OCI-LY7 (cell line): Measurements from ENCODE around the gene STK10. TPM values are rescaled to one million over a fixed set of nuclear protein-coding genes. Genes with fewer than 3 reads are reported as not detected.

Source experiments
- BruUV-seq: library from RNA; stranded (reverse); fragments of 400-500 nt; replicated peaks from 2 replicates; lab custom pipeline; 2021; lab: Mats Ljungman, UMichigan
- CTCF ChIA-PET: fragments of 300-600 bp; sonication (Branson Sonifier 250); formaldehyde crosslinking; loops from one replicate; lab custom pipeline; 2022; ENCODE audit warnings: antibody characterized with exemption; ENCODE audit not compliant: unreplicated experiment; lab: Charles Lee
- POLR2A ChIA-PET: fragments of 300-600 bp; sonication (Branson Sonifier 250); formaldehyde crosslinking; loops from one replicate; lab custom pipeline; 2022; ENCODE audit warnings: antibody characterized with exemption; lab: Charles Lee
- DNase-seq: peaks from one replicate; pipeline ENCODE4 v3.0.0-alpha.2; 2015; ENCODE audit warnings: low spot score
- H2AFZ ChIP-seq: fragments of 200-600 bp; sonication (generic), shearing (Covaris generic); 2 replicates; pipeline ENCODE4 v1.6.1; 2014; ENCODE audit warnings: mild to moderate bottlenecking, antibody characterized with exemption, low read length, moderate library complexity
- H3K27ac ChIP-seq: fragments of 200-600 bp; sonication (generic); 2 replicates; pipeline ENCODE4 v1.5.1; 2014; ENCODE audit warnings: mixed run types, low read depth, mild to moderate bottlenecking, moderate library complexity, low read length, inconsistent platforms; ENCODE audit not compliant: poor library complexity, severe bottlenecking
- H3K36me3 ChIP-seq: fragments of 200-600 bp; sonication (generic); 2 replicates; pipeline ENCODE4 v1.6.1; 2014; ENCODE audit warnings: mild to moderate bottlenecking, antibody characterized with exemption, low read length, moderate library complexity, mixed read lengths; ENCODE audit not compliant: insufficient read depth
- H3K4me1 ChIP-seq: fragments of 200-600 bp; sonication (generic); 2 replicates; pipeline ENCODE4 v1.5.1; 2014; ENCODE audit warnings: mild to moderate bottlenecking, low read length; ENCODE audit not compliant: insufficient read depth, poor library complexity, severe bottlenecking
- H3K4me2 ChIP-seq: fragments of 200-600 bp; sonication (generic); 2 replicates; pipeline ENCODE4 v1.6.1; 2014; ENCODE audit warnings: mild to moderate bottlenecking, low read length
- H3K4me3 ChIP-seq: fragments of 200-600 bp; sonication (generic); 2 replicates; pipeline ENCODE4 v1.5.1; 2014; ENCODE audit warnings: mild to moderate bottlenecking, low read depth, low read length; ENCODE audit not compliant: poor library complexity, severe bottlenecking
- H3K79me2 ChIP-seq: fragments of 200-600 bp; sonication (generic); 2 replicates; pipeline ENCODE4 v1.6.1; 2016; ENCODE audit warnings: low read depth, mild to moderate bottlenecking, low read length, moderate library complexity, mixed read lengths; ENCODE audit not compliant: insufficient read depth
- H3K9me2 ChIP-seq: fragments of 200-600 bp; sonication (generic); 2 replicates; pipeline ENCODE4 v1.6.1; 2016; ENCODE audit warnings: mild to moderate bottlenecking, low read length, mixed read lengths; ENCODE audit not compliant: insufficient read depth
- H3K9me3 ChIP-seq: fragments of 200-600 bp; sonication (generic); 2 replicates; pipeline ENCODE4 v1.6.1; 2014; ENCODE audit warnings: mild to moderate bottlenecking, mixed run types, low read length, mixed read lengths
- H4K20me1 ChIP-seq: fragments of 200-600 bp; sonication (generic); 2 replicates; pipeline ENCODE4 v1.6.1; 2014; ENCODE audit warnings: mild to moderate bottlenecking, antibody characterized with exemption, low read length, moderate library complexity, mixed read lengths; ENCODE audit not compliant: insufficient read depth
- CTCF ChIP-seq: fragments of 200-600 bp; sonication (generic); conservative IDR thresholded peaks from 2 replicates; pipeline ENCODE4 v1.5.1; 2014; ENCODE audit warnings: mild to moderate bottlenecking, antibody characterized with exemption, low read length, moderate library complexity, mixed read lengths
- EZH2phosphoT487 ChIP-seq: fragments of 200-600 bp; sonication (generic); IDR thresholded peaks from 2 replicates; pipeline ENCODE4 v1.6.1; 2018; ENCODE audit warnings: low read depth, borderline replicate concordance, mild to moderate bottlenecking, mixed run types, antibody characterized with exemption, low read length, moderate library complexity, mixed read lengths
- intact Hi-C: fragments of 100-400 bp; cut with micrococcal nuclease; formaldehyde crosslinking; loops from one replicate; pipeline ENCODE4 v1.10.0; 2022; ENCODE audit not compliant: unreplicated experiment
- total RNA-seq, 2 experiments: library from RNA; depleted of rRNA in 1 of 2; stranded (reverse); fragments of >200 nt in 1 of 2; shearing (Covaris generic) in 1 of 2; gene quantifications; 2 replicates each; pipeline ENCODE4 v1.2.3, GENCODE V29; 2014 to 2022

The STK10 gene
- total RNA-seq, 2 experiments from 2014 or later, result 53.7 to 89.7 TPM

- intact Hi-C loops, result no loop called here
- Histone ChIP-seq H4K20me1 (no peaks in the 10 kb centered on the region), H3K4me1 (peaks cover 13% of the 10 kb centered on the region), H3K4me2 (no peak overlapping the region), H3K36me3 (no peaks in the 10 kb centered on the region), H3K9me3 (no peaks in the 10 kb centered on the region), H3K79me2 (0 out of 2 replicates have a peak, but pooled peaks cover 4% of the 10 kb centered on the region), H3K9me2 (no peaks in the 10 kb centered on the region), H3K27ac (no peak overlapping the region), H2AFZ (no peak overlapping the region), H3K4me3 (no peak overlapping the region)
- DNase-seq, result no peak
- BruUV-seq, result no TSS peak
- TF ChIP-seq CTCF, result no peak
- no peak for TF ChIP-seq EZH2phosphoT487
- POLR2A ChIA-PET, result interaction anchor here (0.6 to 1.1 kb wide), 3 partner anchors 8 to 1727 kb away, joined by 3 read pairs; no protein-coding TSS in a partner anchor
- CTCF ChIA-PET, result interaction anchor here (0.5 kb wide), 1 partner anchor 12 kb away, joined by 3 read pairs; no protein-coding TSS in a partner anchor
These were observed 21.8 kb downstream of the STK10 start for GRCh38 chr5:172166030-172166826.

GRCh38 chr5:172165465-172165864 is 22.6 kb downstream of the STK10 start:
- H3K4me1 ChIP-seq, result peaks cover 19% of the 10 kb centered on the region
- TF ChIP-seq EZH2phosphoT487 (no peak), CTCF (no peak)
- H3K4me3 ChIP-seq, result no peak overlapping the region
- H3K4me2 ChIP-seq, result no peak overlapping the region
- no TSS peak for BruUV-seq
- POLR2A ChIA-PET, result interaction anchor here (1.1 to 2.2 kb wide), 3 partner anchors 8 to 11 kb away, joined by 3 to 6 read pairs (median 5); no protein-coding TSS in a partner anchor
- H3K36me3 ChIP-seq, result no peaks in the 10 kb centered on the region
- intact Hi-C loops, result no loop called here
- peaks cover 8% of the 10 kb centered on the region; the same call in 1 of the 2 replicates for H3K79me2 ChIP-seq
- DNase-seq, result no peak
- no peaks in the 10 kb centered on the region for H3K9me2 ChIP-seq
- H2AFZ ChIP-seq, result no peak overlapping the region
- no peaks in the 10 kb centered on the region for H3K9me3 ChIP-seq
- no peaks in the 10 kb centered on the region for H4K20me1 ChIP-seq
- CTCF ChIA-PET, result interaction anchor here (0.5 to 0.7 kb wide), 2 partner anchors 13 to 750 kb away, joined by 3 to 4 read pairs; no protein-coding TSS in a partner anchor
- no peak overlapping the region for H3K27ac ChIP-seq
